LNCAP (cell line): ENCODE measurements around the gene RAD51D.

Experiments
- TF ChIP-seq, protein P1 (sequence below): fragments of 450-650 bp; IDR thresholded peaks from 2 replicates; pipeline ENCODE4 v1.5.1; 2017; ENCODE audit warnings: mild to moderate bottlenecking

The RAD51D gene

DNA sequence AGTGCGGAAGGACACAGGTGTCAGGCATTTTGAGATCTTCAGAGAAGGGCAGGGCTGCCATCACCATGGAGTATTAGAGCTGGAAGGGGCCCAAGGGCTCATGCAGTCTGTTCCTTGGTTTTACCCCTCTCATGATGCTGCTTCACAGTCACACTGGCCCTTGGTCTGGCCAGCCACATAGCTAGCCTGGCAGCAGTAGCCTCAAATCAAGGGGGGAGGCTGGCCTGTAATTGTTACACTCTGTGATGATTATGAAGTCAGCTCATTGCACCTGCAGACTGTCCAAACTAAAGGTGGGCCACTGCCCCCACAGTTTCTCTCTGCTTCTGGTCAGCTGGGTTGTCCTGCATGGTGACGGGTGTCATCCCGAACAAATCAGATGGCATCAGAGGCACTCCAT is 1.7 kb upstream of the RAD51D start, which contains the start of gene FNDC8:
Gene FNDC8 (plus strand): TSS at position 301 of the 400 bp plus-strand sequence. CDS start 79 bp downstream, at position 380.
- TF ChIP-seq, protein P1, sequence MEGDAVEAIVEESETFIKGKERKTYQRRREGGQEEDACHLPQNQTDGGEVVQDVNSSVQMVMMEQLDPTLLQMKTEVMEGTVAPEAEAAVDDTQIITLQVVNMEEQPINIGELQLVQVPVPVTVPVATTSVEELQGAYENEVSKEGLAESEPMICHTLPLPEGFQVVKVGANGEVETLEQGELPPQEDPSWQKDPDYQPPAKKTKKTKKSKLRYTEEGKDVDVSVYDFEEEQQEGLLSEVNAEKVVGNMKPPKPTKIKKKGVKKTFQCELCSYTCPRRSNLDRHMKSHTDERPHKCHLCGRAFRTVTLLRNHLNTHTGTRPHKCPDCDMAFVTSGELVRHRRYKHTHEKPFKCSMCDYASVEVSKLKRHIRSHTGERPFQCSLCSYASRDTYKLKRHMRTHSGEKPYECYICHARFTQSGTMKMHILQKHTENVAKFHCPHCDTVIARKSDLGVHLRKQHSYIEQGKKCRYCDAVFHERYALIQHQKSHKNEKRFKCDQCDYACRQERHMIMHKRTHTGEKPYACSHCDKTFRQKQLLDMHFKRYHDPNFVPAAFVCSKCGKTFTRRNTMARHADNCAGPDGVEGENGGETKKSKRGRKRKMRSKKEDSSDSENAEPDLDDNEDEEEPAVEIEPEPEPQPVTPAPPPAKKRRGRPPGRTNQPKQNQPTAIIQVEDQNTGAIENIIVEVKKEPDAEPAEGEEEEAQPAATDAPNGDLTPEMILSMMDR, result no peak

DNA sequence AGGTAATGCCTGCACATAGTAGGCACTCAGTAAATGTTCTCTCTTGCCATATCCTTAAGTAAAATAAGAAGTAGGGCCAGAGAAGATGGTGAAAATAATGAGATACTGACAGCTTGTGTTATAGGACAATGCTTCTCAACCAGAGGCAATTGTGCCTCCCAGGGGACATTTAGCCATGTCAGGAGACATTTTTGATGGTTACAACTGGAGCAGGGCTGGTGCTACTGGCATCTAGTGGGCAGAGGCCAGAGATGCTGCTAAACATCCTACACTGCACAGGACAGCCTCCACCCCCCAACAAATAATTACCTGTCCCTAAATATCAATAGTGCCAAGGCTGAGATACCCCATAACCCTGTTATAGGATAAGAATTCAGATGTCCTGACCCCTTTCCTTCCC is 1.7 kb downstream of the RAD51D start:
- TF ChIP-seq, protein P1, result peak; percentile 11; the same call in 1 of the 2 replicates

DNA sequence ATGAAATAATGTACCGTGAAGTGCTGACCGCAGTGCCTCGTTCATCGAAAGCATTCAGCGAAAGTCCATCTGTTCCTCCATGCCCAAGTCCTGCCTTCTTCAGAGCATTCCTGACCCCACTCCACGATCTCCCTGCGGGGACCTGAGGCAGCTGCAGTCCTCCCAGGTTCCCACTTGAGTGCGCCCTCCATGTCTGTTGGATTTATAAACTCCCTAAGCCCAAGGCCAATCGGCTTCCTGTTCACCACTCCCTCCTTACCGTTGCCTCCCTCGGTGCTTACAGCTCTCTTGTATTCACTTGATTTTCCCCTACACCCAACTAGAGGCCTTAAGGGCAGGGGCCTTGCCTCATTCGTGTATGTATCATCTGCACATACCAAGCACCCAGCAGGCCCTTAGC is 2.8 kb downstream of the RAD51D start:
- TF ChIP-seq, protein P1, result no peak

DNA sequence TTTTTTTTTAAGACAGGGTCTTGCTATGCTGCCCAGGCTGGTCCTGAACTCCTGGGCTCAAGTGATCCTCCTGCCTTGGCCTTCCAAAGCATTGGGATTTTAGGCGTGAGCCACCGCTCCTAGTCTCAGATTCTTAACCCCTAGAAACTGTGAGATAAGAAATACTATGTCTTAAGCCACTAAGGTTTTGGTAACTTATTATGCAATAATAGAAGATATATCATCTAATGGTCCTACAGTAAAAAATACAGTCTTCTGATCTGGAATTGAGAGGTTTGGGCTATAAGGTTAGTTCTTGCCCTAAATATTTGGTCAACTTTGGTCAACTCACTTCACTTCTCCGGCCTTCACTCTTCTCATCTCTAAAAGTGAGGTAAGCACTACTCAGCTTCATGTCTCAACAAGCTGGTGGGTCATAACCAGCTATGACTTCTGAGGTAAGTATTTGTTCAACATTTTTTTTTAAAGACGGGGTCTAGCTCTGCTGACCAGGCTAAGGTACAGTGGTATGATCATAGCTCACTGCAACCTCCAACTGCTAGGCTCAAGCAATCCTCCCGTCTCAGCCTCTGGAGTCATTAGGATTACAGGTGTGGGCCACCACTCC is 14.7 kb downstream of the RAD51D start:
- TF ChIP-seq, protein P1, result no peak

DNA sequence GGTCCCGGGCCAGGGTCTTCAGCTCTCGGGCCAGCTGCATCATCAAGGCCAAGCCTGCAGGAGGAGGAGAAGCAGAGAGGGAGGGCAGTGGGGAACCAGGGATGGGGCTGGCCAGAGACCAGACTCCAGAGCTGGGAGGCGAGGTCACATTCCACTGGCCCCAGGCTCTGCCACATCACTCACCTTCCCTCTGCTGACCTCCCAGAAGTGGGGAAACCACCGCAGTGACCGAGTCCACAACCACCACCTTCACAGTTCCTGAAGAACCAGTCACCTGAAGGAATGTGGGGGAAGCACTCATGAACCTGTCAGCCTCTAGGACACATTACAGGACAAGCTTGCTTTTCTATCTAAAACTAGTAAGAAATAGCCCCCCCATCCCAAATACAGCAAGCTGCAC is 16.4 kb downstream of the RAD51D start:
- TF ChIP-seq, protein P1, result no peak

DNA sequence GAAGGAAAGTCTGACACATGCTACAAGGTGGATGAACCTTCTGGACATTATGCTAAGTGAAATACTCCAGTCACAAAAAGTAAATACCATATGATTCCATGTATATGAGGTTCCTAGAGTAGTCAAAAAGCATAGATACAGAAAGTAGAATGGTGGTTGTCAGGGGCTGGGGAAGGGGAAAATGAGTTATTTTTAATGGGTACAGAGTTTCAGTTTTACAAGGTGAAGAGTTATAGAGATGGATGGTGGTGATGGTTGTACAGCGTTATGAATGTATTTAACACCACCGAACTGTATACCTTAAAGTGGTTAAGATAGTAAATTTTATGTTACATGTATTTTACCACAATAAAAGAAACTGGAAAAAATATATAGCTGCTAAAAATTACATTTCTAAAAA is 17.9 kb downstream of the RAD51D start:
- TF ChIP-seq, protein P1, result no peak

DNA sequence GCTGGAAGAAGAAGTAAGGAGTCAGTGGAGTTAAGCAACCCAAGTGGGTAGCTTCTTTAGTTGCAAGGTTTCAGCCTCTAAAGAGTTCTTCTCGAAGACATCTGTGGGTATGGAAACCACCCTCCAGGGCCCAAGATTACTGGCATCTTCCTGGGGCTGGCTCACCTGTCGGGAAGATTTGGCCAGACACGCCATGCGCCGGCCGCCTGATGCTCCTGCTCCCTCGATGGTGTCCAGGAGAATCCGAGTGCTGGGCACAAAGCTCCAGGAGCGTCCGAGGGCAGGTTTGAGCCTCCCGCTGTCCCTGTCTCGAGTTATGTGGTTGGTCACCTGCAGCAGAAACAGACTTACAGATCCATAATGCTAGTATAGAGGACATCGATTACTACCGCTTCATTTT is 18.6 kb downstream of the RAD51D start:
- TF ChIP-seq, protein P1, result no peak

DNA sequence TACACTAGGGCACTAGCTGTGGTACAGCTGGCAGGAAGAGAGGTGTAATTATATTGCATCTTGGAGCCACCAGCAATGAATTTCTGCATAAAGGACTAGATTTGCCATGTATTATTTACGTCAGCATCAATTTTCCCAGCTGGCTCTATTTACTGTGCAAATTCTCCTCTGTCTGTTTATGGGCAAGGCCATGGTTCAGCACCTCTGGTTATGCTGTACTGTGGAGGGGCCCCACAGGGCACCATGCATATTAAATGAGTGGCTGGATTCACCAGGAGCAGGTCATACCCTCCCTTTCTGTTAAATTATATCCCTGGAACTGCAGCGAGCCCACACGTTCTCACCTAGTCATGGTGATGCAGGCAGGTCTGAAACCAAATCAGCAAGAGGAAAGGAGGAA is 19.8 kb downstream of the RAD51D start:
- TF ChIP-seq, protein P1, result no peak
